Right lobe of liver (tissue), 6 donors: ENCODE results near the gene TNFRSF14. TPM values are rescaled to one million over a fixed set of nuclear protein-coding genes. Genes with fewer than 3 reads are reported as not detected.

ENCODE experiments used
- ATAC-seq, 4 donors: fragments of 200-7000 bp; cut with Tn5 transposase; one replicate each; pipeline ENCODE4 v1.9.1; 2020; ENCODE audit warnings: mild to moderate bottlenecking in 4 of 4, moderate library complexity in 4 of 4
- DNase-seq, 3 donors: peaks; one replicate each; pipeline ENCODE4 v3.0.0-alpha.2; 2020
- H3K27ac ChIP-seq, 3 donors: fragments of 200-600 bp; one replicate each; pipeline ENCODE4 v1.8.0; 2022
- H3K27me3 ChIP-seq, 2 donors: fragments of 200-600 bp; one replicate each; pipeline ENCODE4 v1.8.0; 2022
- H3K36me3 ChIP-seq, 4 donors: fragments of 200-600 bp; sonication (generic) in 1 of 4; one replicate each; pipeline versions ENCODE4 v1.5.1 to v1.8.0; 2017 to 2022; ENCODE audit warnings: control low read depth in 1 of 4
- H3K4me1 ChIP-seq, 4 donors: fragments of 200-600 bp; sonication (generic) in 1 of 4; one replicate each; pipeline versions ENCODE4 v1.5.1 to v1.8.0; 2017 to 2022; ENCODE audit warnings: control low read depth in 1 of 4
- H3K4me3 ChIP-seq, 3 donors: fragments of 200-600 bp; one replicate each; pipeline ENCODE4 v1.8.0; 2022
- H3K9me3 ChIP-seq, 4 donors: fragments of 200-600 bp; sonication (generic) in 1 of 4; one replicate each; pipeline versions ENCODE4 v1.5.1 to v1.8.0; 2017 to 2022; ENCODE audit warnings: control low read depth in 1 of 4
- CTCF ChIP-seq, 4 donors: fragments of 200-600 bp in 3 of 4; fragments of 450-650 bp in 1 of 4; IDR thresholded peaks; one replicate each; pipeline versions ENCODE4 v1.5.1 to v1.8.0; 2016 to 2022; ENCODE audit warnings: antibody characterized with exemption in 4 of 4, mild to moderate bottlenecking in 2 of 4
- POLR2A ChIP-seq: fragments of 450-650 bp; IDR thresholded peaks from one replicate; pipeline ENCODE4 v1.6.1; 2017; ENCODE audit warnings: antibody characterized with exemption, mild to moderate bottlenecking
- WGBS: methylation state at CpG from one replicate; pipeline ENCODE4 v1.1.6; 2018; ENCODE audit warnings: low coverage, low lambda C conversion rate; ENCODE audit not compliant: insufficient coverage; ENCODE audit errors: missing lambda C conversion rate; 5-methylcytosine and 5-hydroxymethylcytosine counted together
- intact Hi-C, 2 donors: fragments of 100-400 bp; cut with DNase I; formaldehyde crosslinking; loops; one replicate each; pipeline versions ENCODE4 v1.11.2 to v1.14.1; 2022
- total RNA-seq, 6 experiments: library from RNA; depleted of rRNA in 2 of 6; stranded (reverse); fragments of >200 nt in 2 of 6; fragmentation: NEBNext Ultra II Directional in 3 of 6; extraction: Animal tissue kit (Norgen Biotek cat#: 25700) in 3 of 6; gene quantifications; one replicate each; pipeline versions ENCODE4 v1.1.0 to v1.2.4, GENCODE V29; 2016 to 2023
- donor health status: DM: no; HTN: yes; CAD: no.
- donor health status: DM: no; HTN: no; CAD: no.
- donor health status: DM: no; HTN: no; CAD: no.
- donor health status: DM: no; HTN: yes; CAD: no.
- donor health status: DM: no; HTN: yes; CAD: no.

TNFRSF14 gene
- total RNA-seq, 6 experiments from 2014 or later, result 31.0 to 54.8 (median 41.1) TPM

- ATAC-seq, result peak; percentile 86 to 93 (median 90)
- WGBS, result 0% methylated on average over 6 of the region's 107 CpGs
- peak; percentile 100 for DNase-seq
- peak within 1 kb of the TSS; percentile 94 to 98 (median 94) for H3K27ac ChIP-seq
- TF ChIP-seq CTCF (IDR thresholded peaks at IDR 0.05), result no peak
- TF ChIP-seq POLR2A, result peak; percentile 90
- H3K27me3 ChIP-seq, result no peaks in the 10 kb centered on the region
- no peaks in the 10 kb centered on the region for H3K36me3 ChIP-seq
- intact Hi-C loops, result no loop called here
- peaks cover 0 to 12% (median 4%) of the 10 kb centered on the region in 4 donors for H3K4me1 ChIP-seq
- H3K4me3 ChIP-seq, result peak within 1 kb of the TSS; percentile 74 to 92 (median 78)
- no peaks in the 10 kb centered on the region for H3K9me3 ChIP-seq
Observed at GRCh38 chr1:2586154-2587070, 30.2 kb downstream of the TNFRSF14 start, which contains the start of gene PRXL2B. Gene PRXL2B (plus strand): TSS chr1:2586777. CDS start chr1:2586886, 109 bp downstream.

DNA sequence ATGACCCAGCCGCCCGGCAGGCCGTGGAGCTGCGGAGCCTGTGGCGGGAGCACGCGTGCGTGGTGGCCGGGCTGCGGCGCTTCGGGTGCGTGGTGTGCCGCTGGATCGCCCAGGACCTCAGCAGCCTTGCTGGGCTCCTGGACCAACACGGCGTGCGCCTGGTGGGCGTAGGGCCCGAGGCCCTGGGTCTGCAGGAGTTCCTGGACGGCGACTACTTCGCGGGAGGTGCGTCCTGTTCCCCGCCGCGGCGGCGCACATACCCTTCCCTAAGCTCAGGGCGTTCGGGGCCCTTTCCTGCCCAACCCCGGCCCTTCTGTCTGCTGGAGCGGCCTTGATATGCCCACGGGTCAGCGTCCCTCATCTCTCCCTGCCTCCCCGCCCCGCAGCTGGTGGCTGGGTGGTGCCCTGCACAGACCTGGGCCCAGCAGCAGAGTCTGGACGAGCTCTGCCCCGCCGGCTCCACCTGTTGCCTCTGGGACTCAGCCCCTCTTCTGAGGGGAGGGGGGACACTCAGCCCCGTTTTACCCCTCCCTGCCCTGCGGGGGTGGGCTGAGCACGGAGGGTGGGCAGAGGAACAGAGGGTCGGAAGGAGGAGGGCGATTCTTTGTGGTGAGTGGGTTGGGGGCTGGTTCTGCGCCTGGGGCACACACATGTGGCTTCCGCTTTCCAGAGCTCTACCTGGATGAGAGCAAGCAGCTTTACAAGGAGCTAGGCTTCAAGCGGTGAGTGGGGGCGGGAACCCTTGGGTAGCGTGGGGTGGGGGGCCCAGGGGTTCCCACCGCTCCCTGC, 31.1 kb downstream of the TNFRSF14 start:
- Histone ChIP-seq H3K9me3 (no peaks in the 10 kb centered on the region), H3K27ac (no peak overlapping the region), H3K36me3 (no peaks in the 10 kb centered on the region), H3K4me3 (peak overlapping the region; percentile 59 to 69 (median 61)), H3K27me3 (no peaks in the 10 kb centered on the region), H3K4me1 (peaks cover 0 to 12% (median 4%) of the 10 kb centered on the region in 4 donors)
- intact Hi-C loops, result no loop called here
- 0% methylated on average over 1 of the region's 52 CpGs for WGBS
- TF ChIP-seq CTCF (IDR thresholded peaks at IDR 0.05), result no peak
- TF ChIP-seq POLR2A, result no peak
- ATAC-seq, result no peak
- DNase-seq, result peak in 1 of 3 donors; percentile 72

DNA sequence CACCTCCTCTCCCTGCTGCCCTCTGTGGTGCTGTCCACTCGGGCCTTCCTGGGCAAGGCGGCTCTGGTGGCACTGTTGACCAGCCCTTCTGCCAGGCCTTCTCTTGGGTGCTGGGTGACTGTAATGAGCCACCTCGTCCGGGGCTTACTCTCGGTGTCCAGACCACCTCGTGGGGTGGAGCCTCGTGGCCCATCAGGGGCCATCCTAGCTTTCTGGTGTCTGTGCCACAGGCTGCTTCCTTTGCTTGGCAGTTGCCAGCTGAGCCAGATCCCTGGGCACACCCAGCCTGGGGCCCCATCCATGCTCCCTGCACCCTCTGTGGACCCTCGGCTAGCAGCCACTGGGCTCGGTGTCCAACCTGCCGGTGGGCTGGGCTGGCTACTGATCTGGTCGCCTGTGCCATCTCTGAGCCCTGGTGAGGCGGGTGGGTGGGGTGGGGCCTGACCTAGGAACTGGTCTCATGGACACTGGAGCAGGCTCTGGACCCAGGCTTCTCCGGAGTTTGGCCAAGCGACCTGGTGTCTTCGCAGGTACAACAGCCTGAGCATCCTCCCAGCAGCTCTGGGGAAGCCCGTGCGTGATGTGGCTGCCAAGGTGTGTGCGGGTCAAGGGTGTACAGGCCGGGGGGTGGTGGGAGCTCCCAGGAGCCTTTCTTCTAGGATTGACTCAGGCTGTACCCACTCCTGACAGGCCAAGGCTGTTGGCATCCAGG, 31.8 kb downstream of the TNFRSF14 start:
- intact Hi-C loops, result no loop called here
- Histone ChIP-seq H3K4me3 (no peak overlapping the region), H3K27me3 (no peaks in the 10 kb centered on the region), H3K27ac (no peak overlapping the region), H3K36me3 (no peaks in the 10 kb centered on the region), H3K4me1 (peaks cover 0 to 12% (median 4%) of the 10 kb centered on the region in 4 donors), H3K9me3 (no peaks in the 10 kb centered on the region)
- DNase-seq, result peak in 2 of 3 donors; percentile 32 to 63
- no peak for ATAC-seq
- WGBS, result 80% methylated on average over 1 of the region's 19 CpGs
- TF ChIP-seq CTCF (IDR thresholded peaks at IDR 0.05), result no peak
- TF ChIP-seq POLR2A, result no peak
